SK-N-SH treated with all-trans-retinoic acid at 6 μM for 48 hours (cell line): ENCODE measurements around the gene GARIN5A.

Experiments used
- PATZ1 ChIP-seq: fragments of 250-450 bp; sonication (Bioruptor Pico); IDR thresholded peaks from 2 replicates; pipeline ENCODE4 v1.8.0; 2020; ENCODE audit warnings: mild to moderate bottlenecking, moderate library complexity, borderline replicate concordance
- POU6F1 ChIP-seq: fragments of 250-450 bp; sonication (Bioruptor Pico); IDR thresholded peaks from 2 replicates; pipeline ENCODE4 v1.8.0; 2021; ENCODE audit warnings: low read depth, mild to moderate bottlenecking, moderate library complexity, borderline replicate concordance
- ZFP3 ChIP-seq: fragments of 250-450 bp; sonication (Bioruptor Pico); IDR thresholded peaks from 2 replicates; pipeline ENCODE4 v1.5.0; 2020; ENCODE audit warnings: mild to moderate bottlenecking, moderate library complexity

- TF ChIP-seq PATZ1 (CRISPR knock-in tag) (no peak), POU6F1 (CRISPR knock-in tag) (no peak), ZFP3 (CRISPR knock-in tag) (no peak)
Measured at GRCh38 chr19:50457300-50457699, 19.3 kb downstream of the GARIN5A start.
